Camera-type eye (tissue), 1 donor: Measurements from ENCODE around the gene CD302. TPM values are rescaled to one million over a fixed set of nuclear protein-coding genes. Genes with fewer than 3 reads are reported as not detected.

Experiments
- total RNA-seq: library from RNA; depleted of rRNA; stranded (reverse); fragments of >200 nt; gene quantifications from one replicate; pipeline ENCODE4 v1.2.3, GENCODE V29; 2014

Gene CD302, protein sequence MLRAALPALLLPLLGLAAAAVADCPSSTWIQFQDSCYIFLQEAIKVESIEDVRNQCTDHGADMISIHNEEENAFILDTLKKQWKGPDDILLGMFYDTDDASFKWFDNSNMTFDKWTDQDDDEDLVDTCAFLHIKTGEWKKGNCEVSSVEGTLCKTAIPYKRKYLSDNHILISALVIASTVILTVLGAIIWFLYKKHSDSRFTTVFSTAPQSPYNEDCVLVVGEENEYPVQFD
- 28.5 TPM for total RNA-seq

DNA sequence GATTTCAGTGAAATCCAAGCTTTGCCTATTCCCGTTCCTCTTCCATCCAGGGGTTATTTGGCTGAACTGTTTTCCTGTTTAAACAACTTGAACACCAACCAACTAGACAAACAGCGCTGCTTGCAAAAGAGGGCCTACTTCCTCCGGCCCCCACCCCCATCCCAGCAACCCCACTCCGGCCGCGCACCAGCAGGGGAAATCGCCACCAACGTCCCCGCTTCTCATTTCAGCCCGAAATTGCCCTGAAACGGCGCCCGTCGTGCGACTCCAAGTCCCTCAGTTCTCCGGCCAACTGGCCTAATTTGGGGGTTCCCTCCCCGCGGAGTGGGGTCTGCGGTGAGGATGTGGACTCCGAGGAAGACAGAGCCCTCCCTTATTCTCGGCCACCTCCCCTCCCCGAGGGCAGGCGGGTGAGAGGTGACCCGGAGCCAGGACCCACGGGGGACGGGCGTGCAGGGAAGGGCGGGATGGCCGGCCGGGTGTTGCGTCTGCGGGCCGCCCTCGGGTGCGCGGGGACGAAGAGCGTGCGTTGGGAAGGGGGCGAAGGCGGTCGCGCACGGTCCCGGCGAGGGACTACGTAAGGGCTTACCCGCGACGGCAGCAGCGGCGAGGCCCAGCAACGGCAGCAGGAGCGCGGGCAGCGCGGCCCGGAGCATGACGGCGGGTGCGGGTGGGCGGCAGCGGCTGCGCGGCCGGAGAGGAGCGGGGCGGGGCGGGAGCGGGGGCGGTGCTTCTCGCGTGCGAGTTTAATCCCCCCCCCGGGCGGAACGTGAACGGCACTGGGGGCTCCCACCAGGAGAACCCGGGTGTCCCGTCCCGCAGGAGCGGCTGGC, at the start of gene CD302:
CD302 (minus strand) TSS at position 666 of the 833 bp plus-strand sequence; CDS start at position 656, 10 bp downstream.

Other genes with a start within 250 kb of the CD302 start
- gene BAZ2B, start 181.7 kb downstream of the CD302 start, total RNA-seq: 499 TPM
- 284 TPM for gene MARCHF7, start 85.7 kb downstream of the CD302 start, total RNA-seq
- gene LY75, start 106.5 kb upstream of the CD302 start, total RNA-seq: 7.6 TPM